Uterus (tissue), 2 donors: ENCODE data around the gene RPLP2.

Experiments
- CTCF ChIP-seq, 4 experiments: fragments of 200-600 bp in 2 of 4; fragments of 450-650 bp in 2 of 4; sonication (generic) in 2 of 4; IDR thresholded peaks; one replicate each; pipeline ENCODE4 v1.5.1; 2016 to 2019; ENCODE audit warnings: antibody characterized with exemption in 4 of 4, mild to moderate bottlenecking in 2 of 4, moderate library complexity in 1 of 4
- POLR2A ChIP-seq, 2 donors: fragments of 450-650 bp; IDR thresholded peaks; one replicate each; pipeline ENCODE4 v1.6.1; 2016; ENCODE audit warnings: antibody characterized with exemption in 2 of 2, mild to moderate bottlenecking in 1 of 2, moderate library complexity in 1 of 2

DNA sequence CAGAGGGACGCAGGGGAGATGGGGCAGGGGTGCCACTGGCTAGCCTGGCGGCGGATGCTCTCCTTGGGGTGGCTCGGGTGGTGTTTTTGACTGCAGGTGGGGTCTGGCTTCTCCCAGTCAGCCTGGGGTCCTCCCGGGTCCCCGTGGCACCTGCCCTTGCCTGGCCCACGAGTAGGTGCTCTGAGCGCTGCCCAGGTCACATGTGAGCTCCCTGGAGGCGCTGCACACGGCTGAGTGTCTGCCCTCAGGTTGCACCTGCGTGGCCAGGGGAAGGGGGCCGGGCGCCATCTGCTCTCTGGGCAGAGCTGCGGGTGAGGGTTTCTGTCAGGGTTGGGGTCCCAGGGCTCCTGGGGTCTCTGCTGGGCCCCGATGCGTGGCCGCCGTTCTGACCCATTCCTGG, 38.1 kb downstream of the RPLP2 start:
- TF ChIP-seq CTCF (IDR thresholded peaks at IDR 0.05), result no peak
- TF ChIP-seq POLR2A (IDR thresholded peaks at IDR 0.05), result no peak
